Suprapubic skin (tissue), 3 donors: ENCODE data around the gene FCHO2.

Experiments
- CTCF ChIP-seq, 2 donors: fragments of 200-600 bp in 1 of 2; fragments of 450-650 bp in 1 of 2; sonication (generic) in 1 of 2; IDR thresholded peaks; one replicate each; pipeline ENCODE4 v1.5.1; 2016 to 2019; ENCODE audit warnings: antibody characterized with exemption in 2 of 2, mild to moderate bottlenecking in 1 of 2, moderate library complexity in 1 of 2
- POLR2A ChIP-seq, 2 donors: fragments of 450-650 bp; IDR thresholded peaks; one replicate each; pipeline ENCODE4 v1.6.1; 2017; ENCODE audit warnings: antibody characterized with exemption in 2 of 2, mild to moderate bottlenecking in 2 of 2, moderate library complexity in 2 of 2

GRCh38 chr5:73135429-73136054, 179.7 kb downstream of the FCHO2 start:
- TF ChIP-seq CTCF (IDR thresholded peaks at IDR 0.05) (peak in 1 of 2 donors; percentile 8), POLR2A (IDR thresholded peaks at IDR 0.05) (no peak)
